A673 (cell line): ENCODE data around the gene TEX26. TPM values are rescaled to one million over a fixed set of nuclear protein-coding genes. Genes with fewer than 3 reads are reported as not detected.

Experiments used
- BruUV-seq: library from RNA; stranded (reverse); fragments of 400-500 nt; replicated peaks from 2 replicates; lab custom pipeline; 2021; lab: Mats Ljungman, UMichigan
- CTCF ChIA-PET: fragments of 300-600 bp; sonication (Branson Sonifier 250); formaldehyde crosslinking; loops from one replicate; lab custom pipeline; 2022; ENCODE audit warnings: antibody characterized with exemption; lab: Charles Lee
- POLR2A ChIA-PET: fragments of 300-600 bp; sonication (Branson Sonifier 250); formaldehyde crosslinking; loops from one replicate; lab custom pipeline; 2022; ENCODE audit warnings: antibody characterized with exemption; ENCODE audit not compliant: low non-redundant PET; lab: Charles Lee
- DNase-seq: peaks from one replicate; pipeline ENCODE4 v3.0.0-alpha.2; 2015; ENCODE audit warnings: low spot score
- H3K27ac ChIP-seq: fragments of 200-600 bp; sonication (generic); 2 replicates; pipeline ENCODE4 v1.5.1; 2016; ENCODE audit warnings: mixed run types, low read depth, mild to moderate bottlenecking, mixed read lengths, antibody characterized with exemption, low read length; ENCODE audit not compliant: poor library complexity, severe bottlenecking
- H3K27me3 ChIP-seq: fragments of 200-600 bp; sonication (generic); replicated peaks from 2 replicates; pipeline ENCODE4 v1.6.1; 2017; ENCODE audit warnings: mixed run types, low read depth, mild to moderate bottlenecking, mixed read lengths, antibody characterized with exemption, low read length; ENCODE audit not compliant: insufficient read depth, poor library complexity
- H3K36me3 ChIP-seq: fragments of 200-600 bp; sonication (generic); 2 replicates; pipeline ENCODE4 v1.6.1; 2016; ENCODE audit warnings: mixed run types, mild to moderate bottlenecking, mixed read lengths, antibody characterized with exemption, low read length; ENCODE audit not compliant: insufficient read depth, poor library complexity, severe bottlenecking
- H3K4me1 ChIP-seq: fragments of 200-600 bp; sonication (generic); 2 replicates; pipeline ENCODE4 v1.6.1; 2017; ENCODE audit warnings: mixed run types, mild to moderate bottlenecking, mixed read lengths, antibody characterized with exemption, low read length; ENCODE audit not compliant: insufficient read depth, poor library complexity, severe bottlenecking
- H3K4me3 ChIP-seq: fragments of 200-600 bp; sonication (generic); 2 replicates; pipeline ENCODE4 v1.5.1; 2016; ENCODE audit warnings: low read depth, mixed run types, mild to moderate bottlenecking, mixed read lengths, low read length; ENCODE audit not compliant: poor library complexity, severe bottlenecking
- H3K9me3 ChIP-seq: fragments of 200-600 bp; sonication (generic); 2 replicates; pipeline ENCODE4 v1.6.1; 2016; ENCODE audit warnings: mixed run types, low read depth, mild to moderate bottlenecking, mixed read lengths, antibody characterized with exemption, low read length; ENCODE audit not compliant: poor library complexity, severe bottlenecking
- EZH2 ChIP-seq: fragments of 200-600 bp; sonication (generic); IDR thresholded peaks from 2 replicates; pipeline ENCODE4 v1.6.1; 2017; ENCODE audit warnings: borderline replicate concordance, low read depth, mild to moderate bottlenecking, mixed read lengths, antibody characterized with exemption, low read length; ENCODE audit not compliant: poor library complexity, severe bottlenecking
- intact Hi-C: fragments of 100-400 bp; cut with micrococcal nuclease; formaldehyde crosslinking; loops from one replicate; pipeline ENCODE4 v1.10.0; 2022; ENCODE audit not compliant: unreplicated experiment
- total RNA-seq: library from RNA; stranded (reverse); gene quantifications from 2 replicates; pipeline ENCODE4 v1.2.3, GENCODE V29; 2021
- TF ChIP-seq, protein P1 (sequence below): fragments of 300-800, 200-600 bp; sonication (generic); conservative IDR thresholded peaks from 2 replicates; pipeline ENCODE4 v1.5.1; 2017; ENCODE audit warnings: low read depth, mild to moderate bottlenecking, antibody characterized with exemption, low read length, moderate library complexity, mixed read lengths

TEX26 gene
- total RNA-seq, 1 experiment from 2014 or later, result not detected

DNA sequence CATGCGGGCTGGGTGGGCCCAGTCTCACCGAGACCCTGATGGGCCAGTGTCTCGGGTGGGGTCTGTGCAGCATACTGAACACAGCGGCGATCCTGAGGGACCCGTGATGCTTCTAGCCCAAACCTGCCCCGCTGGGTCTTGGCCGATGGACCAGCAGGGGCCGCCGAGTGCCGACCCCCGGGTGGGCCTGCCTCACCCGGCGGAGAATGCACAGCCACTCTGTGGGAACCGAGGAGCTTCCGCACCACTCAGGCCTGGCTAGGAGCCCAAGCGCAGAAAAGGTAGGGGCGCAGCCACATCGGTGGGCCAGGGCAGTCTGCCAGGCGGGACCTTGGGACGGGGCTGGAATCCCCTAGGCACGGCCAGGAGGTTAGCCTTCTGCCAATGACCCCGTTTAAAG lies 72.6 kb downstream of the TEX26 start:
- H3K4me1 ChIP-seq, result peaks cover 36% of the 10 kb centered on the region
- H3K36me3 ChIP-seq, result peaks cover 66% of the 10 kb centered on the region
- H3K27ac ChIP-seq, result peak overlapping the region; percentile 20
- TF ChIP-seq, protein P1, sequence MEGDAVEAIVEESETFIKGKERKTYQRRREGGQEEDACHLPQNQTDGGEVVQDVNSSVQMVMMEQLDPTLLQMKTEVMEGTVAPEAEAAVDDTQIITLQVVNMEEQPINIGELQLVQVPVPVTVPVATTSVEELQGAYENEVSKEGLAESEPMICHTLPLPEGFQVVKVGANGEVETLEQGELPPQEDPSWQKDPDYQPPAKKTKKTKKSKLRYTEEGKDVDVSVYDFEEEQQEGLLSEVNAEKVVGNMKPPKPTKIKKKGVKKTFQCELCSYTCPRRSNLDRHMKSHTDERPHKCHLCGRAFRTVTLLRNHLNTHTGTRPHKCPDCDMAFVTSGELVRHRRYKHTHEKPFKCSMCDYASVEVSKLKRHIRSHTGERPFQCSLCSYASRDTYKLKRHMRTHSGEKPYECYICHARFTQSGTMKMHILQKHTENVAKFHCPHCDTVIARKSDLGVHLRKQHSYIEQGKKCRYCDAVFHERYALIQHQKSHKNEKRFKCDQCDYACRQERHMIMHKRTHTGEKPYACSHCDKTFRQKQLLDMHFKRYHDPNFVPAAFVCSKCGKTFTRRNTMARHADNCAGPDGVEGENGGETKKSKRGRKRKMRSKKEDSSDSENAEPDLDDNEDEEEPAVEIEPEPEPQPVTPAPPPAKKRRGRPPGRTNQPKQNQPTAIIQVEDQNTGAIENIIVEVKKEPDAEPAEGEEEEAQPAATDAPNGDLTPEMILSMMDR, result no peak
- TF ChIP-seq EZH2, result no peak
- no TSS peak for BruUV-seq
- H3K27me3 ChIP-seq, result no peaks in the 10 kb centered on the region
- ChIA-PET POLR2A (no interaction called here), CTCF (no interaction called here)
- DNase-seq, result no peak
- H3K4me3 ChIP-seq, result no peak overlapping the region
- no peaks in the 10 kb centered on the region for H3K9me3 ChIP-seq
- intact Hi-C loops, result no loop called here

DNA sequence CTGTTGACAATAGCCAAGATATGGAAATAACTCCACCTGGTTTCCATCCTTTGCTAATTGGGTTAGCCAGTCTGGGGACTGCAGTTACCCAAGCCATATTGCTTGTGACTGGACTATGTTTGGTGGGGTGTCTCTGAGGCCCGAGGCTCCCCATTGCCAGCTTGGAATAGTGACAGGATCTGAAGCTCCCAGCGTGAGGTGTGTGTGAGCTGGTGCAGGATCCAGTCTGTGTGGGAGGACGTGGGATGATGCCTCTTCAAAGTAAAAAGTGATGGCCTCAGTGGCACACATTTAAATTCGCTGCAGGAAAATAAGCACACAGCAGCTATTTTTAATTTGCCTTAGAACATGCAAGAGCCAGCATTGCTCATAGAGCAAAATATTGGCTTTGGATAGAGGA lies 75.0 kb downstream of the TEX26 start:
- BruUV-seq, result no TSS peak
- intact Hi-C loops, result no loop called here
- no peak for DNase-seq
- TF ChIP-seq, protein P1, result no peak
- no peak for TF ChIP-seq EZH2
- Histone ChIP-seq H3K36me3 (peaks cover 72% of the 10 kb centered on the region), H3K4me3 (peak overlapping the region; percentile 51), H3K27ac (peak overlapping the region; percentile 11), H3K4me1 (peaks cover 59% of the 10 kb centered on the region), H3K9me3 (no peaks in the 10 kb centered on the region), H3K27me3 (no peaks in the 10 kb centered on the region)
- ChIA-PET CTCF (no interaction called here), POLR2A (no interaction called here)

DNA sequence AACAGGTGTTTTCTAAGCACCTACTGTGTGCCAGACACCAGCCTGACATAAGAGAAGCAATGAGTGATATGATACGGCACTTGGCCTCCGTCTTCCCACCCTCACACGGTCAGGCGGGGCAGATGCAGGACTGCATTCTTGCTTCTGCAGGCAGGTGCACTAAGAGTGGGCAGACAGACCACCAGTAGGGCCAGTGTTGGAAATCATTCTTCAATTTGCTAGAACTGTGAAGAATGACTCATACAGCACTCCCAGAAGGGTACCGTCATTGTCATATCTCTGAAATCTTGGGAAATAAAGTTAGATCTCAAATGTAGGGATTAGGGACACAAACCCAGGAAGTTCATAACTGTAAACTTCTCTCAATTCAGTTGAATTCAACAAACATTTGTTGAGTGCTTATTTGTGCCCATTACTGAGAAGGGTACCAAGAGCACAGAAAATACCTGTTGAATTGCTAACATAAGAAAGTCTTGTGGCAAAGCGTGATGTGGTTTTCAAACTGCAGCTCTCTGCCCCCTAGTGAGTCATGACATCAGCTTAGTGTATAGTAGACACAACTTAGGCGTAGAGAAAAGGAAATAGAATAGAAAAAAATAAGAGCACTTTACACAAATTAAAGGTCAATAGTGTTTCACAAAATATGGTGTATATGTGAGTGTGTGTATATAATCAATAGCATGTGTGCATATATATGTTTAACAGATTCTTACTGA lies 76.1 kb downstream of the TEX26 start:
- Histone ChIP-seq H3K9me3 (no peaks in the 10 kb centered on the region), H3K36me3 (peaks cover 79% of the 10 kb centered on the region), H3K27me3 (no peaks in the 10 kb centered on the region), H3K27ac (peak overlapping the region; percentile 99), H3K4me1 (peaks cover 65% of the 10 kb centered on the region), H3K4me3 (peak overlapping the region; percentile 51)
- no peak for TF ChIP-seq EZH2
- TF ChIP-seq, protein P1, result no peak
- BruUV-seq, result no TSS peak
- ChIA-PET CTCF (no interaction called here), POLR2A (interaction anchor here (0.6 kb wide), 1 partner anchor 11 kb away, joined by 3 read pairs; no protein-coding TSS in a partner anchor)
- intact Hi-C loops, result no loop called here
- no peak for DNase-seq
